GM21528 (cell line): ENCODE measurements around the gene ITSN1.
"Not testable (repeated sequence)": the region's sequence is repeated elsewhere in the genome, so short reads cannot be mapped to it uniquely, and the experiment has no call there.

ENCODE experiments used
- ATAC-seq: cut with Tn5 transposase; IDR thresholded peaks from one replicate; pipeline ENCODE4 v1.9.1; 2021; ENCODE audit warnings: mild to moderate bottlenecking, moderate library complexity; ENCODE audit not compliant: unreplicated experiment, low FRiP score

Gene ITSN1

DNA sequence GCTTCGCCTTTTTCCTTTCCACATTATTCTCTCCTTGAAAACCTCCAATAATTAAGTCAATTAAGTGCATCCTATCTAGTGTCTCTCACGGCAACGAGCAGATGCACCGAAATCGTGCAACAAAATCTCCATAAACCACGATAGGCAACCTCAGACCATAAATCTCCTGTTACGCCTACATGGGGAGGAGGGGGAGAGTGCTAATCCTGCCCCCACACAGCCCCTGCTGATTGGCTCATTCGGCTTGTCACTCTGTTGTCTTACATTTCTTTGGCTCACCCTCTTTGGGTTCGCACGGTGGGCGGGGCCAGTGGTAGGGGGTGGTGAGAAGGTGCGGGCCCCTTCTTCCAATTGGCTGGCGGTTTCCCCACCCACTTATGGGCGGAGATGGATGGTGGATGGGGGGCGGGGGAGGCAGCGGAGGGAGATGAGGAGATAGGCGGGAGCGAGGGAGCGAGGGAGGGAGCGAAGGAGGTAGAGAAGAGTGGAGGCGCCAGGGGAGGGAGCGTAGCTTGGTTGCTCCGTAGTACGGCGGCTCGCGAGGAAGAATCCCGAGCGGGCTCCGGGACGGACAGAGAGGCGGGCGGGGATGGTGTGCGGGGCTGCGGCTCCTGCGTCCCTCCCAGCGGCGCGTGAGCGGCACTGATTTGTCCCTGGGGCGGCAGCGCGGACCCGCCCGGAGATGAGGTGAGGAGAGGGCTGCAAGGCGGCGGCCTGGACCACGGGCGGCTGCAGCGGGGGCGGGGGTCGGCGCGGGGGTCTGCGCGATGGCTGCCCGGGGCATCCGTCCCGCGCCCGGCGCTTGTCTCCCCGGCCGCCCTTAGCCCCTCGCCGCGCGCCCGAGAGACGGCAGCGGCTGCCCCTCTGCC lies at the start of gene ITSN1:
Gene ITSN1, plus strand, starts transcription at position 475 of the 869 bp plus-strand sequence. CDS start 76,328 bp downstream, outside the sequence.
- peak; percentile 85 for ATAC-seq

- no peak for ATAC-seq
These were observed 44.2 kb upstream of the ITSN1 start for GRCh38 chr21:33598051-33598450.

GRCh38 chr21:33608559-33608958 lies 33.7 kb upstream of the ITSN1 start:
- ATAC-seq = no peak

GRCh38 chr21:33611006-33611744 lies 31.1 kb upstream of the ITSN1 start:
- no peak for ATAC-seq

DNA sequence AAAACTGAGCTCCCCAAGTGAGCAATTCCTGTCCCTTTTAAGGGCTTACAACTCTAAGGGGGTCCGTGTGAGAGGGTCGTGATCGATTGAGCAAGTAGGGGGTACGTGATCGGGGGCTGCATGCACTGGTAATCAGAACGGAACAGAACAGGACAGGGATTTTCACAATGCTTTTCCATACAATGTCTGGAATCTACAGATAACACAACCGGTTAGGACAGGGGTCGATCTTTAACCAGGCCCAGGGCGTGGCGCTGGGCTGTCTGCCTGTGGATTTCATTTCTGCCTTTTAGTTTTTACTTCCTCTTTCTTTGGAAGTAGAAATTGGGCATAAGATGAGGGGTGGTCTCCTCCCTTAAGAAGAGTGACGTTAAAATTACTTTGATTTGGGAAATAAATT lies 24.7 kb upstream of the ITSN1 start:
- not testable (repeated sequence) for ATAC-seq

GRCh38 chr21:33618407-33618806 lies 23.9 kb upstream of the ITSN1 start:
- ATAC-seq = no peak

- no peak for ATAC-seq
These were observed 22.6 kb upstream of the ITSN1 start for GRCh38 chr21:33619726-33620125.

GRCh38 chr21:33622253-33622652 lies 20.0 kb upstream of the ITSN1 start:
- ATAC-seq = no peak

- ATAC-seq = not testable (repeated sequence)
These were observed 16.1 kb upstream of the ITSN1 start for GRCh38 chr21:33626151-33626550.

GRCh38 chr21:33634254-33634653 lies 8.0 kb upstream of the ITSN1 start:
- no peak for ATAC-seq

GRCh38 chr21:33640697-33641351 lies 1.5 kb upstream of the ITSN1 start:
- no peak for ATAC-seq

GRCh38 chr21:33641352-33642026 lies 812 bp upstream of the ITSN1 start, which contains the start of gene CRYZL1:
Gene CRYZL1, minus strand, starts transcription at chr21:33641741. Its CDS starts 10,190 bp downstream, at chr21:33631551.
- ATAC-seq = peak; percentile 90

- peak; percentile 5 for ATAC-seq
These were observed 776 bp downstream of the ITSN1 start for GRCh38 chr21:33642896-33643657.

GRCh38 chr21:33643658-33644311 lies 1.5 kb downstream of the ITSN1 start:
- no peak for ATAC-seq

GRCh38 chr21:33644383-33645074 lies 2.2 kb downstream of the ITSN1 start:
- ATAC-seq = no peak

GRCh38 chr21:33645730-33646129 lies 3.4 kb downstream of the ITSN1 start:
- no peak for ATAC-seq

DNA sequence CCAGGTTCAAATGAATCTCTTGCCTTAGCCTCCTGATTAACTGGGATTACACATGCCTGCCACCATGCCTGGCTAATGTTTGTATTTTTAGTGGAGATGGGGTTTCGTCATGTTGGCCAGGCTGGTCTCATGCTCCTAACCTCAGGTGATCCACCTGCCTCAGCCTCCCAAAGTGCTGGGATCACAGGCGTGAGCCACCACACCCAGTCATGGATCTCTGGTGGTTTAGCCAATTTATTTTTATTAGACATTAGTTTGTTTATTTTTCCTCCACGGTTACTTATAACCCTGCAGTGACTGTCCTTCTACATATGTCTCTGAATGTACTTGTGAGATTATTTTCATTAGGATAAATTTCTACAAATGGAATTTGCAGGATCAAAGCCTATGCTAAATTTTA lies 5.3 kb downstream of the ITSN1 start:
- no peak for ATAC-seq

DNA sequence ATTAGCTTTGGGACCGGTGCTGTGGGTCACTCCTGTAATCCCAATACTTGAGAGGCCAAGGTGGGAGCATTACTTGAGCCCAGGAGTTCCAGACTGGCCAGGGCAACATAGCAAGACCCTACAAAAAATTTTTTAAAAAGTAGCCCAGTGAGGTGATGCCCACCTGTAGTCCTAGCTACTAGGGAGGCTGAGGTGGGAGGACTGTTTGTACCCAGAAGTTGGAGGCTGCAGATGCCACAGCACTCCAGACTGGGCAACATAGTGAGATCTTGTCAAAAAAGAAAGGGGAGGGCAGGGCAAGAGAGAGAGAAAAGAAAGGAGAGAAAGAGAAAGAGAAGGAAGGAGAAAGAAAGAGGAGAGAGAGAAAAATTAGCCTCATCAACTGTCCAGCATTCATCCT lies 6.3 kb downstream of the ITSN1 start:
- no peak for ATAC-seq

DNA sequence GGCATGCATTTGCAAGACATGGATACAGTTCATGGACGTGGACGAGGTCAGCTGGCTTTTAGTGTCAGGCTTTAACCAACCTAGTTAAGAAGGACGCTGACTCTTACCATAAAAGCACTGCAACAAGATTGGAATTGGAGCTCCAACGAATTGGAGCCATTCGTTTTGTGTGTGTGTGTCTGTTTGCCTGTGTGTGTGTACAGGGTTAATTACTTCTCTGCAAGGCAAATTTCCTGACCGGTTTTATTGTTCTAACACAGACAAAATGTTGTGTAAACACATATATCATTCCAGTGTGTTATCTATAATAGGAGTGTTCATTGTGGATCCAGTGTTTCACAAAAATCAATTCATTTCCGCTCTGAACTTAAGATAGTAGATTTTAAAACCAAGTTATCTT lies 7.9 kb downstream of the ITSN1 start:
- no peak for ATAC-seq
